Lower leg skin (tissue), 3 donors: ENCODE data around the gene REXO4.

Experiments
- CTCF ChIP-seq, 3 donors: fragments of 450-650 bp; IDR thresholded peaks; one replicate each; pipeline ENCODE4 v1.5.1; 2016; ENCODE audit warnings: antibody characterized with exemption in 3 of 3, mild to moderate bottlenecking in 3 of 3, moderate library complexity in 2 of 3
- POLR2A ChIP-seq, 2 donors: fragments of 450-650 bp; IDR thresholded peaks; one replicate each; pipeline ENCODE4 v1.6.1; 2016 to 2017; ENCODE audit warnings: antibody characterized with exemption in 2 of 2, mild to moderate bottlenecking in 1 of 2, moderate library complexity in 1 of 2

GRCh38 chr9:133378408-133378962 is 39.3 kb downstream of the REXO4 start:
- TF ChIP-seq CTCF (IDR thresholded peaks at IDR 0.05) (no peak), POLR2A (IDR thresholded peaks at IDR 0.05) (no peak)
